Smooth muscle cell (in vitro differentiated cells): Measurements from ENCODE around the gene ANKRD17. TPM values are rescaled to one million over a fixed set of nuclear protein-coding genes. Genes with fewer than 3 reads are reported as not detected.

Experiments
- DNase-seq: peaks from one replicate; lab custom pipeline; 2025; ENCODE audit not compliant: unreplicated experiment; lab: John Stamatoyannopoulos, UW
- H2AFZ ChIP-seq: fragments of 200-600 bp; sonication (generic); 2 replicates; pipeline ENCODE4 v1.6.0; 2016; ENCODE audit warnings: antibody characterized with exemption, low read depth, mild to moderate bottlenecking
- H3F3A ChIP-seq: fragments of 200-600 bp; sonication (generic); 2 replicates; pipeline ENCODE4 v1.6.0; 2017; ENCODE audit warnings: antibody characterized with exemption, low read depth
- H3K27ac ChIP-seq: fragments of 200-600 bp; sonication (generic); 2 replicates; pipeline ENCODE4 v1.5.1; 2016; ENCODE audit warnings: low read depth, mild to moderate bottlenecking
- H3K27me3 ChIP-seq: fragments of 200-600 bp; sonication (generic); 2 replicates; pipeline ENCODE4 v1.6.1; 2016; ENCODE audit warnings: low read depth, mild to moderate bottlenecking
- H3K36me3 ChIP-seq: fragments of 200-600 bp; sonication (generic); 2 replicates; pipeline ENCODE4 v1.5.1; 2016; ENCODE audit warnings: low read depth
- H3K4me1 ChIP-seq: fragments of 200-600 bp; sonication (generic); 2 replicates; pipeline ENCODE4 v1.5.1; 2016; ENCODE audit warnings: low read depth
- H3K4me2 ChIP-seq: fragments of 200-600 bp; sonication (generic); 2 replicates; pipeline ENCODE4 v1.6.0; 2016; ENCODE audit warnings: mild to moderate bottlenecking
- H3K4me3 ChIP-seq: fragments of 200-600 bp; sonication (generic); 2 replicates; pipeline ENCODE4 v1.5.1; 2016; ENCODE audit warnings: mild to moderate bottlenecking
- H3K79me2 ChIP-seq: fragments of 200-600 bp; sonication (generic); 2 replicates; pipeline ENCODE4 v1.6.0; 2016; ENCODE audit warnings: low read depth, mild to moderate bottlenecking
- H3K9ac ChIP-seq: fragments of 200-600 bp; sonication (generic); 2 replicates; pipeline ENCODE4 v1.6.0; 2016; ENCODE audit warnings: low read depth
- H3K9me3 ChIP-seq: fragments of 200-600 bp; sonication (generic); replicated peaks from 2 replicates; pipeline ENCODE4 v1.5.1; 2016; ENCODE audit warnings: low read depth
- H4K20me1 ChIP-seq: fragments of 200-600 bp; sonication (generic); 2 replicates; pipeline ENCODE4 v1.6.0; 2016; ENCODE audit warnings: low read depth
- WGBS: methylation state at CpG from one replicate; pipeline ENCODE4 v1.1.7; 2016; ENCODE audit warnings: low lambda C conversion rate; 5-methylcytosine and 5-hydroxymethylcytosine counted together
- polyA plus RNA-seq: library from polyadenylated mRNA; unstranded; fragments of >200 nt; fragmentation: Nextera tagmentation; extraction: Ambion mirVana; gene quantifications from 2 replicates; pipeline ENCODE4 v1.2.1, GENCODE V29; 2016
- total RNA-seq: library from RNA; depleted of rRNA; stranded (reverse); fragments of >200 nt; gene quantifications from 2 replicates; pipeline ENCODE4 v1.2.3, GENCODE V29; 2014
- TF ChIP-seq, protein P1 (sequence below): fragments of 200-600 bp; sonication (generic); IDR thresholded peaks from 2 replicates; pipeline ENCODE4 v1.5.1; 2017; ENCODE audit warnings: borderline replicate concordance, mild to moderate bottlenecking, antibody characterized with exemption; ENCODE audit not compliant: insufficient read depth, poor library complexity, severe bottlenecking

ANKRD17 gene
- total and polyA plus RNA-seq, 2 experiments from 2014 or later: 29.7 to 58.0 TPM

DNA sequence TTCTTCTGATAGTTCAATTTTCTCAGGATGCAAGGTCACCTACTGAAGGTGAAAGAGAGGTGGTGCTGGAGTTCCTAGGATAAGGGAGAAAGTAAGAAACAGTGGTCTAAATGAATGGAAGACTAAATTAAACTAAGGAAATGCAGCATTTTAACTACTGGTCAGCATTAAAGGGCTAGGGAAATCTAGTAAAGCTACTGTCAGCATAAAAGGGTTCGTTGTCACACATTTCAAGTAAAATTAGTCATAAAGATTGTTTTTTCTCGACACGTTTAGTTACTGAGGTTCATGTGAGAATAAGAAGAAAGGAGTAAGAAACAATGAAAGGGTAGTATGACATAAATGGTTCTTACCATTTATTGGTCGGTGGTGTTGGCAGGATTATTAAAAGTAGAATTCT is 149.1 kb downstream of the ANKRD17 start:
- no peaks in the 10 kb centered on the region for H3K9me3 ChIP-seq
- no peaks in the 10 kb centered on the region for H4K20me1 ChIP-seq
- peaks cover 25% of the 10 kb centered on the region for H3K36me3 ChIP-seq
- H3F3A ChIP-seq: no peaks in the 10 kb centered on the region
- 98% methylated on average over 4 of the region's 4 CpGs for WGBS
- no peaks in the 10 kb centered on the region for H3K27me3 ChIP-seq
- no peak overlapping the region for H3K9ac ChIP-seq
- peaks cover 9% of the 10 kb centered on the region for H3K79me2 ChIP-seq
- no peak overlapping the region for H2AFZ ChIP-seq
- no peak for DNase-seq
- H3K4me1 ChIP-seq: no peaks in the 10 kb centered on the region
- no peak overlapping the region for H3K4me2 ChIP-seq
- TF ChIP-seq, protein P1, sequence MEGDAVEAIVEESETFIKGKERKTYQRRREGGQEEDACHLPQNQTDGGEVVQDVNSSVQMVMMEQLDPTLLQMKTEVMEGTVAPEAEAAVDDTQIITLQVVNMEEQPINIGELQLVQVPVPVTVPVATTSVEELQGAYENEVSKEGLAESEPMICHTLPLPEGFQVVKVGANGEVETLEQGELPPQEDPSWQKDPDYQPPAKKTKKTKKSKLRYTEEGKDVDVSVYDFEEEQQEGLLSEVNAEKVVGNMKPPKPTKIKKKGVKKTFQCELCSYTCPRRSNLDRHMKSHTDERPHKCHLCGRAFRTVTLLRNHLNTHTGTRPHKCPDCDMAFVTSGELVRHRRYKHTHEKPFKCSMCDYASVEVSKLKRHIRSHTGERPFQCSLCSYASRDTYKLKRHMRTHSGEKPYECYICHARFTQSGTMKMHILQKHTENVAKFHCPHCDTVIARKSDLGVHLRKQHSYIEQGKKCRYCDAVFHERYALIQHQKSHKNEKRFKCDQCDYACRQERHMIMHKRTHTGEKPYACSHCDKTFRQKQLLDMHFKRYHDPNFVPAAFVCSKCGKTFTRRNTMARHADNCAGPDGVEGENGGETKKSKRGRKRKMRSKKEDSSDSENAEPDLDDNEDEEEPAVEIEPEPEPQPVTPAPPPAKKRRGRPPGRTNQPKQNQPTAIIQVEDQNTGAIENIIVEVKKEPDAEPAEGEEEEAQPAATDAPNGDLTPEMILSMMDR: no peak
- H3K27ac ChIP-seq: no peak overlapping the region
- H3K4me3 ChIP-seq: no peak overlapping the region

DNA sequence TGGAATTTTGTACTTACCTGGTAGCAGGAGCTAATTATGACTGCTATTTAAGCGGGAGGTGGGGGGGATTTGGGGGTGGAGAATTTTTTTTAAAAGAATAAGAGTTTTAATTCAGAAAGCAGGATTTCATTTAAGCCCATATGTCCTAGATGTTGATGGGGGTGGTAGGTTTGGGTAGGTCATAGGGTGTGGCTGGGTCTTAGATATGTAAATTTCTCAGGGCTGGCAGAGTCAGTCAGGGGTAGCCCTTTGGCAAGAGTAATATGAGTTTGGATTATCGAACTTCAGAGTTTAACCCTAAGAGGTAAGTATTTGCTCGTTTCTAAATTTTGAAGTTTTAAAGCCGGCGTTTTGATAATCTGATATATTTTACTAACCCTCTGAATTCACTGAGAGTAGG is 153.9 kb downstream of the ANKRD17 start:
- H3K9ac ChIP-seq: no peak overlapping the region
- no peak overlapping the region for H3K27ac ChIP-seq
- H3K4me2 ChIP-seq: no peak overlapping the region
- TF ChIP-seq, protein P1: no peak
- no peaks in the 10 kb centered on the region for H3F3A ChIP-seq
- H3K36me3 ChIP-seq: peaks cover 25% of the 10 kb centered on the region
- no peaks in the 10 kb centered on the region for H3K27me3 ChIP-seq
- peaks cover 6% of the 10 kb centered on the region for H3K79me2 ChIP-seq
- no peaks in the 10 kb centered on the region for H3K9me3 ChIP-seq
- H3K4me1 ChIP-seq: no peaks in the 10 kb centered on the region
- no peak overlapping the region for H2AFZ ChIP-seq
- H3K4me3 ChIP-seq: no peak overlapping the region
- no peak for DNase-seq
- WGBS: 95% methylated on average over 5 of the region's 5 CpGs
- H4K20me1 ChIP-seq: no peaks in the 10 kb centered on the region

DNA sequence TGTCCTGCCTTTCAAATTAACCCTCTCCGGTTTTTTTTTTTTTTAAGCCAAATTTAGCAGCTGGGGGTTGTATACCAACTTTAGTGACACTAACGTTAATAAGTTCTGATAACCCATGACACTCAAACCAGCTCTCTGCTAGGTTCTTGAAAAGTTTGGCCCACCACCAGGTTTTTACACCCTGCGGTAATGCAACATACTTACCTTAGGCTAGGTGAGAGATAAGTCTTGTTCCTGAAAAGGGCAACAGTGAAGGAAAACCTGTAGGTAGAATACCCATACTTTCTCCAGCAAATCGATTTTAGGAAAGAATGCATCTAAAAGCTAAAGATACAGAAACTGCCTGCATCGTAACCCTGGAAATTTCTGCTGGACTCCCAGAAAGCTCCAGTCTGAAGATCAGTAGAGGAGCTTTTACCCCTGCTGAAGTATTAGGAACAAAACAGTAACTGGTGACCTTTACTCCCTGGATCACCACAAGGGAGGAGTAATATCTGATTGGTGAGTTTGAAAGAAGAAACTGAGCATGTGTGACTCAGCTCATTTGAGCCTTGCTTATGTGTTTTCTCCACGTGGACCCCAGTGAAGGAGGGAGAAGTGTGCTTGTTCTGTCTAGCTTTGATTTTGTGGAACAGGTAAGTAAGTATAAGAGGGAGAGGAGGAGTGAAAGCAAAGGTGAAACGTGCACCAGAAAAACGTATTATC is 154.6 kb downstream of the ANKRD17 start:
- H3F3A ChIP-seq: no peaks in the 10 kb centered on the region
- H3K9me3 ChIP-seq: no peaks in the 10 kb centered on the region
- peaks cover 20% of the 10 kb centered on the region for H3K36me3 ChIP-seq
- WGBS: 90% methylated on average over 8 of the region's 8 CpGs
- TF ChIP-seq, protein P1: no peak
- H4K20me1 ChIP-seq: no peaks in the 10 kb centered on the region
- H3K79me2 ChIP-seq: peaks cover 6% of the 10 kb centered on the region
- H2AFZ ChIP-seq: no peak overlapping the region
- H3K4me3 ChIP-seq: no peak overlapping the region
- H3K9ac ChIP-seq: no peak overlapping the region
- no peak overlapping the region for H3K27ac ChIP-seq
- no peak overlapping the region for H3K4me2 ChIP-seq
- no peaks in the 10 kb centered on the region for H3K27me3 ChIP-seq
- no peak for DNase-seq
- no peaks in the 10 kb centered on the region for H3K4me1 ChIP-seq

DNA sequence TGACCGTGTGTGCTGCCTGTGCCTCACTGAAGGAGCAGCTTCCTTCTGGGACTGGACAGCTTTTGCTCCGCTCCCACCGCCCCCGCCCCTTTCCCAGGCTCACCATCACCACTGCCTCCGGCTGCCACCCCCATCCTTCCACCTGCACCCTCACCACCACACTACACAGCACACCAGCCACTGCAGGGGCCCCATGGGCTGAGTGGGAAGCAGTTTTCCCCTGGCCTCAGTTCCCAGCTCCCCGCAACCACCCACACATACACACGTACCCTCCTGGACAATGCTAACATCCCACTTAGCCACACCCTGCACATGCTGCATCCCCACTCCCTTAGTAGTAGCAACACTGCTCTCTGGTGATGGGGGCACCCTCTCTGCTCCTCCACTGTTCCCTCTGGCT is 159.5 kb downstream of the ANKRD17 start:
- H3K4me2 ChIP-seq: no peak overlapping the region
- no peak overlapping the region for H3K9ac ChIP-seq
- no peaks in the 10 kb centered on the region for H3F3A ChIP-seq
- no peak overlapping the region for H3K4me3 ChIP-seq
- no peaks in the 10 kb centered on the region for H3K27me3 ChIP-seq
- no peak for DNase-seq
- no peak overlapping the region for H3K27ac ChIP-seq
- 92% methylated on average over 6 of the region's 7 CpGs for WGBS
- no peak overlapping the region for H2AFZ ChIP-seq
- H3K79me2 ChIP-seq: no peaks in the 10 kb centered on the region
- H3K36me3 ChIP-seq: peaks cover 37% of the 10 kb centered on the region
- H4K20me1 ChIP-seq: no peaks in the 10 kb centered on the region
- TF ChIP-seq, protein P1: no peak
- no peaks in the 10 kb centered on the region for H3K4me1 ChIP-seq
- no peaks in the 10 kb centered on the region for H3K9me3 ChIP-seq
